Coronary artery (tissue), 2 donors: Measurements from ENCODE around the gene ERGIC1.

Experiments
- DNase-seq: peaks from one replicate; pipeline ENCODE4 v3.0.0-alpha.2; 2017; ENCODE audit warnings: low spot score
- H3K27ac ChIP-seq, 2 donors: fragments of 200-600 bp; sonication (generic); one replicate each; pipeline ENCODE4 v1.5.1; 2016 to 2019
- H3K4me3 ChIP-seq: fragments of 200-600 bp; sonication (generic); 2 replicates; pipeline ENCODE4 v1.5.1; 2016; ENCODE audit warnings: mild to moderate bottlenecking, moderate library complexity
- TF ChIP-seq, protein P1 (sequence below): fragments of 200-600 bp; sonication (generic); IDR thresholded peaks from one replicate; pipeline ENCODE4 v1.5.1; 2019; ENCODE audit warnings: antibody characterized with exemption

ERGIC1 gene

DNA sequence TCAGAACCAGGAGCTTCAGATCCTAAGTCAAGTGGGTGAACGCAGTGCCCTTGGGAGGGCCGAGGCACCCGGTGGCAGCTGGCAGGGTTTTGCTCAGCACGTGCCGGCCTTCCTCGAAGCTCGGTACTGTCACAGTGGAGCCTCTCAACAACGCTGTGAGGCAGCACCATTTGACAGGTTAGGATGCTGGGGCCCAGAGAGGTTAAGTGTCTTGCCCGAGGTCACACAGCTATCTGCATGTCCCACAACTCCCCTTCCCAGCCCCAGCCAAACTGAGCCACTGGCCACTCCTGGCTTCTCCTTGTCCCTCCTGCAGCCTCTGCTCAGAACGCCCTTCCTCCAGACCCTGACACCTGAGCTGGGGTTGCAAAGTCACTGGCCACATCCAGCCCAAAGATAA, 81.5 kb downstream of the ERGIC1 start:
- no peak overlapping the region for H3K4me3 ChIP-seq
- H3K27ac ChIP-seq = no peak overlapping the region
- TF ChIP-seq, protein P1, sequence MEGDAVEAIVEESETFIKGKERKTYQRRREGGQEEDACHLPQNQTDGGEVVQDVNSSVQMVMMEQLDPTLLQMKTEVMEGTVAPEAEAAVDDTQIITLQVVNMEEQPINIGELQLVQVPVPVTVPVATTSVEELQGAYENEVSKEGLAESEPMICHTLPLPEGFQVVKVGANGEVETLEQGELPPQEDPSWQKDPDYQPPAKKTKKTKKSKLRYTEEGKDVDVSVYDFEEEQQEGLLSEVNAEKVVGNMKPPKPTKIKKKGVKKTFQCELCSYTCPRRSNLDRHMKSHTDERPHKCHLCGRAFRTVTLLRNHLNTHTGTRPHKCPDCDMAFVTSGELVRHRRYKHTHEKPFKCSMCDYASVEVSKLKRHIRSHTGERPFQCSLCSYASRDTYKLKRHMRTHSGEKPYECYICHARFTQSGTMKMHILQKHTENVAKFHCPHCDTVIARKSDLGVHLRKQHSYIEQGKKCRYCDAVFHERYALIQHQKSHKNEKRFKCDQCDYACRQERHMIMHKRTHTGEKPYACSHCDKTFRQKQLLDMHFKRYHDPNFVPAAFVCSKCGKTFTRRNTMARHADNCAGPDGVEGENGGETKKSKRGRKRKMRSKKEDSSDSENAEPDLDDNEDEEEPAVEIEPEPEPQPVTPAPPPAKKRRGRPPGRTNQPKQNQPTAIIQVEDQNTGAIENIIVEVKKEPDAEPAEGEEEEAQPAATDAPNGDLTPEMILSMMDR = no peak
- DNase-seq = no peak

DNA sequence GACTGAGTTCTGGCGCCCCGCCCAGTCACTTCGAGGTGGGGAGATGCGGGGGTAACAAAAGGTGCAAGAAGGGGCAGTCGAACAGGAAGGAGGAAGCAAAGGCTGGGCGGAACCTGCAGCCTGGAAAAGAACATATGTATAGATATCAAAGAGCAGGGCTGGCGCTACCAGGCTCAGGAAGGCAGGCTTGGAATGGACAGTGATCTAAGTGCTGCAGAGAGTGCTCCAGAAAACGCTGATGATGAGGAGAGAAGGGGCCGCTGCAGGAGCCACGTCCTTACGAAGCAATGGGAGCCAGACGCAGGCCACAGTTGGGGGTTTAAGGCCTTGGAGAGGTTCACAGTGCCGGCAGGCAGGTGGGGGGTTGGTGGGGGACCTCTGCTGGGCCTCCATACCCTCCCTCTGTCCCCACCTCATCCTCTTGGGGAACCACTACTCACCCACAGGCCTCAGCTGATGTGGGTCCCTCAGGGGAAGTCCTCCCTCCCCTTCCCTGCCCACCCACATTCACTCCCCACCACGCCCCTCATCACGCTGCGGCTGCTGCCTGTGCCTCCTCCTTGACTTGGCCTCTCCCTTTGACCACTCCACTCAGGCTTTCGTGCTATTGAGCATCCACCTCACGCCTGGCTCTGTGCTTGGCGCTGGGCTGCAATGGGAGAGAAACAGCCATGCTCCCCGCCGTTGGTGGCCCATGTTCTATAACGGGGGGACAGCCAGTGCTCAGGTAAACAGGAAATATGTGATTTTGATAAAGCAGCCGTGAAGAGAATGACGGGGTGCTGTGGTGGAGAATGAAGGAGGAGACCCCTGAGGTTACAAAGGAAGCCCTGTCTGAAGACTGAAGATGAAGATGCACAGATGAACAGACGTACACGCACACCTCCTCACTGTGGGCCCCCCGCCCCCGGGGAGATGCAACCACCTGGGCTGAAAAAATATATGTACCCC, 84.6 kb downstream of the ERGIC1 start:
- Histone ChIP-seq H3K4me3 (no peak overlapping the region), H3K27ac (peak overlapping the region; percentile 45 to 72)
- no peak for DNase-seq
- TF ChIP-seq, protein P1 = no peak

DNA sequence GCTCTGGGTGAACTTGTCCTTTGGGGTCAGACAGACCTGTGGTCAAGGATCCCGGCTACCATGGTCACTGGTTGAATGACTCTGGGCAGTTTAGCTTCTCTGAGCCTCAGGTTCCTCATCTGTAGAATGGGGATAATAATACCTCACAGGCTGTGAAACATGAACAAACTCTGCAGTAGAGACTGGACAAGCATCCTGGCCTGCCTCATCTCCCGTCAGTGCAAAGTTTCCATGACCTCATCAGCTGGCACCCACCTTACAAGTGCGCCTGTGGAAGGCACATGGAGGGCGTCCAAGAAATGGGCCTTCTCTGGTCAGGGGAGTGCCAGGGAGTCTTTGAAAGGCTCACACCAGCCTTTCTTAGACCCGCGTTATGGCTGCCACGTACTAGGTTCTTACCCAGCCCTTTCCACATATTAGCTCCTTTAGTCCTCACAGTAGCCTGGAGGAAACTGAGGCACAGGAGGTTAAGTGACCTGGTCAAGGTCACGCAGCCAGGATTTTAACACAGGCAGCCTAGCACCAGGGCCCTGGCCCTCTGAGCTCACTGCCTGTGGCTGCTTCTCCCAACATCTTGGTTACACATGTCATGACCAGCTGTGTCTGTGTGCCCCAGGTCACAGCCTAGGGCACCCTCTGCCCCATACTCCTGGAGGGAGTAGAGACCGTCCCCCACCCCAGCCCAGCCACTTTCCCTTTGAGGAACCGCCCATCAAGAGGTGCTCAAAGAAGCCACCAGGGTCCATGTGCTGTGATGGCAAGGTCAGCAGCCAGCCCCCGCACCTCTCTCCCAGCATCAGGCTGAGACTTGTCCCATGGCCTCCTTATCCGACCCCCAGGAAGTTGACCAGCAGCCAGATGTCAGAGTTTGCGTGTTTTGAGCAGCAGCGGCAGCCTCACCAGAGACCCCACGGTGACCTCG, 85.7 kb downstream of the ERGIC1 start:
- TF ChIP-seq, protein P1 = no peak
- peak overlapping the region; percentile 45 to 72 for H3K27ac ChIP-seq
- no peak for DNase-seq
- no peak overlapping the region for H3K4me3 ChIP-seq

DNA sequence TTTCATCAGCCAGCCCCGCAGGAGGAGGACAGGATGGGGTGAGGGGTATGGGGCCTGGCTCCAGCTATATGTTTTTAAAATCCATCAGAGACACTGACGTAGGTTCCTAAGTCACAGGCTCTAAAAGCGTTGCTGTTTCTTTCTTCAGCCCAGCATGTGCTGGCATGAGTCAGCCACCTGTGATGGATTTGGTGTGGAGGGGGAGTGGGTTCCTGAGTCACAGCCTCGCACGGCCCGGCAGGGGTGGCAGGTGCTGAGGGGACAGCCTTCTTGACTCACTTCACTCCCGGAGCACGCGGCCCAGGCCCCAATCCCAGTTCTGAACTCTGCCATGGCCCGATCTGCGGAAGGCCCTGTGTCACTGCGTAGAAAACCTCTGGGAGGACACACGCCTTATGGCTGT, 86.4 kb downstream of the ERGIC1 start:
- DNase-seq = no peak
- Histone ChIP-seq H3K4me3 (no peak overlapping the region), H3K27ac (peak overlapping the region; percentile 45 to 72)
- TF ChIP-seq, protein P1 = no peak

GRCh38 chr5:172920995-172921394, 86.9 kb downstream of the ERGIC1 start:
- TF ChIP-seq, protein P1 = no peak
- H3K27ac ChIP-seq = peak overlapping the region; percentile 31 to 72

GRCh38 chr5:172921906-172922305, 87.9 kb downstream of the ERGIC1 start:
- no peak for DNase-seq
- no peak overlapping the region for H3K4me3 ChIP-seq
- H3K27ac ChIP-seq = peak overlapping the region in 1 of 2 donors; percentile 3
- TF ChIP-seq, protein P1 = no peak

More at GRCh38 chr5:172920995-172921394, 86.9 kb downstream of the ERGIC1 start:
- no peak for DNase-seq
- H3K4me3 ChIP-seq = no peak overlapping the region
